PFSK-1 (cell line): ENCODE data around the gene MAP3K3.

Experiments used
- POLR2AphosphoS5 ChIP-seq: IDR thresholded peaks from 2 replicates; pipeline ENCODE4 v1.6.1; 2012; ENCODE audit warnings: low read depth, mild to moderate bottlenecking, control low read depth, low read length, moderate library complexity
- SIN3A ChIP-seq: IDR thresholded peaks from 2 replicates; pipeline ENCODE4 v1.6.1; 2012; ENCODE audit warnings: mild to moderate bottlenecking, low read length, moderate library complexity, borderline replicate concordance; ENCODE audit not compliant: insufficient read depth
- TAF1 ChIP-seq: IDR thresholded peaks from 2 replicates; pipeline ENCODE4 v1.6.1; 2012; ENCODE audit warnings: low read length, control low read depth, borderline replicate concordance; ENCODE audit not compliant: insufficient read depth
- TF ChIP-seq, protein P1 (sequence below), 2 experiments: IDR thresholded peaks; 2 replicates each; pipeline versions ENCODE4 v1.6.1 to v1.8.0; 2011 to 2012; ENCODE audit warnings: low read depth in 2 of 2, low read length in 2 of 2, control low read depth in 1 of 2, inconsistent platforms in 1 of 2, mild to moderate bottlenecking in 1 of 2, moderate library complexity in 1 of 2; ENCODE audit not compliant: insufficient read depth in 1 of 2

DNA sequence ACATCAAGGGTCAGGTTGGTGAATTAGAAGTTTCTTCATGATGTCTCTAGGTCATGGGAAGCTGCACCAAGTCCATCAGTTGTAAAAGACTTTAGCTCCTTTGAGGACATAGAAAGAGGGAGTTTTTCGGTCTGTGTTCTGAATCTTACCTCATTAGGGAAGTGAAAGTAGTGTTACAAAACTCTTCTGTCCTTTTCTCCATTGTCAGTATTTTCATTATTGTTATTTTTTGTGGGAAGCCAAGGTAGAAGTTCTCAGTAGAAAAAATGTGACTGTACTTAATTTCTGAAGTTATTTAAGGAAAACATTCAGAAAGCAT lies 24.2 kb downstream of the MAP3K3 start:
- no peak for TF ChIP-seq TAF1
- TF ChIP-seq POLR2AphosphoS5: no peak
- TF ChIP-seq, protein P1, sequence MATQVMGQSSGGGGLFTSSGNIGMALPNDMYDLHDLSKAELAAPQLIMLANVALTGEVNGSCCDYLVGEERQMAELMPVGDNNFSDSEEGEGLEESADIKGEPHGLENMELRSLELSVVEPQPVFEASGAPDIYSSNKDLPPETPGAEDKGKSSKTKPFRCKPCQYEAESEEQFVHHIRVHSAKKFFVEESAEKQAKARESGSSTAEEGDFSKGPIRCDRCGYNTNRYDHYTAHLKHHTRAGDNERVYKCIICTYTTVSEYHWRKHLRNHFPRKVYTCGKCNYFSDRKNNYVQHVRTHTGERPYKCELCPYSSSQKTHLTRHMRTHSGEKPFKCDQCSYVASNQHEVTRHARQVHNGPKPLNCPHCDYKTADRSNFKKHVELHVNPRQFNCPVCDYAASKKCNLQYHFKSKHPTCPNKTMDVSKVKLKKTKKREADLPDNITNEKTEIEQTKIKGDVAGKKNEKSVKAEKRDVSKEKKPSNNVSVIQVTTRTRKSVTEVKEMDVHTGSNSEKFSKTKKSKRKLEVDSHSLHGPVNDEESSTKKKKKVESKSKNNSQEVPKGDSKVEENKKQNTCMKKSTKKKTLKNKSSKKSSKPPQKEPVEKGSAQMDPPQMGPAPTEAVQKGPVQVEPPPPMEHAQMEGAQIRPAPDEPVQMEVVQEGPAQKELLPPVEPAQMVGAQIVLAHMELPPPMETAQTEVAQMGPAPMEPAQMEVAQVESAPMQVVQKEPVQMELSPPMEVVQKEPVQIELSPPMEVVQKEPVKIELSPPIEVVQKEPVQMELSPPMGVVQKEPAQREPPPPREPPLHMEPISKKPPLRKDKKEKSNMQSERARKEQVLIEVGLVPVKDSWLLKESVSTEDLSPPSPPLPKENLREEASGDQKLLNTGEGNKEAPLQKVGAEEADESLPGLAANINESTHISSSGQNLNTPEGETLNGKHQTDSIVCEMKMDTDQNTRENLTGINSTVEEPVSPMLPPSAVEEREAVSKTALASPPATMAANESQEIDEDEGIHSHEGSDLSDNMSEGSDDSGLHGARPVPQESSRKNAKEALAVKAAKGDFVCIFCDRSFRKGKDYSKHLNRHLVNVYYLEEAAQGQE (IDR thresholded peaks at IDR 0.05; ENCODE audit: insufficient read depth in 1 of 2, low read depth in 2 of 2, low read length in 2 of 2): no peak
- TF ChIP-seq SIN3A: no peak
